ENCODE data around the gene BAZ1B. TPM values are rescaled to one million over a fixed set of nuclear protein-coding genes. Genes with fewer than 3 reads are reported as not detected.

BAZ1B gene
- total RNA-seq, 1 experiment from 2014 or later, result 107 TPM

DNA sequence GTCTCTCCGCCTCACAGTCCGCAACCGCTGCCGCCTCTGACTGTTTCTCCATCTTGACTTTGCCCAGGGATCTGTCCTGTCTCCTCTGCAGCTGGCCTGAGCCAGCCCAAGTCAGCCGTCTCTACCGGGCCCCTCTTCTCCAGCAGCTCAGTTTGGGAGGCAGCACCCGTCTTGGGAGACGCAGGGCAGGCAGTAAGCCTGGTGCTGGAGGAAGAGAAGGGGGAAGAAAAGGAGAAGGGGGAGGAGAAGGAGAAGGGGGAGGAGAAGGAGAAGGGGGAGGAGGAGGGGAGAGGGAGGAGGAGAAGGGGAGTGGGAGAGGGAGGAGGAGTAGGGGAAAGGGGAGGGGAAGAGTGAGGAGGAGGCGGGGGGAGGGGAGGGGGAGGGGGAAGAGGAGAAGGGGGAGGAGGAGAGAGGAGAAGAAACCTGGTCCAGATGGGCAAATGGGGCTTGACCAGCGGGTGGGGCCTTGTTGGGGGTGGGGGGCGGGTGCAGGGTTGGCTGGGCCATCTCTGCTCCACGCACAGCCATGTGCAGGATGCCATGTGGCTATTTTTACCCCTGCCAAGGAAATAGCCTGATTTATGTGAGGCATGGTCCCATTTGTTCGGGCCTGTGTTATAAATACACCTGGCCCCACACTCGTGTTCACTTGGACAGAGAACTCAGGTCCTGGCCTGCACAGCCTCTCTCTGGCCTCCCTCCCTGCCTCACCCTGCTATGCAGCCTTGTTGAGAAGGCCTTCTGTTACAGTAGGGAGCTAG lies 124.4 kb downstream of the BAZ1B start:
- ATAC-seq (no peak), DNase-seq (ENCODE audit: low read depth, low spot score) (no peak)
- no peaks in the 10 kb centered on the region for H3K36me3 ChIP-seq (ENCODE audit: control insufficient read depth, insufficient read depth, low read length)
- no peak for TF ChIP-seq TCF7L2 (IDR thresholded peaks at IDR 0.05; ENCODE audit: low read depth, low read length)
- no peak for TF ChIP-seq POLR2AphosphoS5 (IDR thresholded peaks at IDR 0.05; ENCODE audit: low read depth, low read length)
- TF ChIP-seq, protein P1, sequence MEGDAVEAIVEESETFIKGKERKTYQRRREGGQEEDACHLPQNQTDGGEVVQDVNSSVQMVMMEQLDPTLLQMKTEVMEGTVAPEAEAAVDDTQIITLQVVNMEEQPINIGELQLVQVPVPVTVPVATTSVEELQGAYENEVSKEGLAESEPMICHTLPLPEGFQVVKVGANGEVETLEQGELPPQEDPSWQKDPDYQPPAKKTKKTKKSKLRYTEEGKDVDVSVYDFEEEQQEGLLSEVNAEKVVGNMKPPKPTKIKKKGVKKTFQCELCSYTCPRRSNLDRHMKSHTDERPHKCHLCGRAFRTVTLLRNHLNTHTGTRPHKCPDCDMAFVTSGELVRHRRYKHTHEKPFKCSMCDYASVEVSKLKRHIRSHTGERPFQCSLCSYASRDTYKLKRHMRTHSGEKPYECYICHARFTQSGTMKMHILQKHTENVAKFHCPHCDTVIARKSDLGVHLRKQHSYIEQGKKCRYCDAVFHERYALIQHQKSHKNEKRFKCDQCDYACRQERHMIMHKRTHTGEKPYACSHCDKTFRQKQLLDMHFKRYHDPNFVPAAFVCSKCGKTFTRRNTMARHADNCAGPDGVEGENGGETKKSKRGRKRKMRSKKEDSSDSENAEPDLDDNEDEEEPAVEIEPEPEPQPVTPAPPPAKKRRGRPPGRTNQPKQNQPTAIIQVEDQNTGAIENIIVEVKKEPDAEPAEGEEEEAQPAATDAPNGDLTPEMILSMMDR (IDR thresholded peaks at IDR 0.05), result no peak
- no peak for TF ChIP-seq SIN3A (IDR thresholded peaks at IDR 0.05; ENCODE audit: borderline replicate concordance, insufficient read depth, low read depth, low read length)
- TF ChIP-seq, protein P2, sequence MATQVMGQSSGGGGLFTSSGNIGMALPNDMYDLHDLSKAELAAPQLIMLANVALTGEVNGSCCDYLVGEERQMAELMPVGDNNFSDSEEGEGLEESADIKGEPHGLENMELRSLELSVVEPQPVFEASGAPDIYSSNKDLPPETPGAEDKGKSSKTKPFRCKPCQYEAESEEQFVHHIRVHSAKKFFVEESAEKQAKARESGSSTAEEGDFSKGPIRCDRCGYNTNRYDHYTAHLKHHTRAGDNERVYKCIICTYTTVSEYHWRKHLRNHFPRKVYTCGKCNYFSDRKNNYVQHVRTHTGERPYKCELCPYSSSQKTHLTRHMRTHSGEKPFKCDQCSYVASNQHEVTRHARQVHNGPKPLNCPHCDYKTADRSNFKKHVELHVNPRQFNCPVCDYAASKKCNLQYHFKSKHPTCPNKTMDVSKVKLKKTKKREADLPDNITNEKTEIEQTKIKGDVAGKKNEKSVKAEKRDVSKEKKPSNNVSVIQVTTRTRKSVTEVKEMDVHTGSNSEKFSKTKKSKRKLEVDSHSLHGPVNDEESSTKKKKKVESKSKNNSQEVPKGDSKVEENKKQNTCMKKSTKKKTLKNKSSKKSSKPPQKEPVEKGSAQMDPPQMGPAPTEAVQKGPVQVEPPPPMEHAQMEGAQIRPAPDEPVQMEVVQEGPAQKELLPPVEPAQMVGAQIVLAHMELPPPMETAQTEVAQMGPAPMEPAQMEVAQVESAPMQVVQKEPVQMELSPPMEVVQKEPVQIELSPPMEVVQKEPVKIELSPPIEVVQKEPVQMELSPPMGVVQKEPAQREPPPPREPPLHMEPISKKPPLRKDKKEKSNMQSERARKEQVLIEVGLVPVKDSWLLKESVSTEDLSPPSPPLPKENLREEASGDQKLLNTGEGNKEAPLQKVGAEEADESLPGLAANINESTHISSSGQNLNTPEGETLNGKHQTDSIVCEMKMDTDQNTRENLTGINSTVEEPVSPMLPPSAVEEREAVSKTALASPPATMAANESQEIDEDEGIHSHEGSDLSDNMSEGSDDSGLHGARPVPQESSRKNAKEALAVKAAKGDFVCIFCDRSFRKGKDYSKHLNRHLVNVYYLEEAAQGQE (IDR thresholded peaks at IDR 0.05; ENCODE audit: insufficient read depth in 1 of 2, low read depth in 2 of 2, low read length in 1 of 2), result no peak
- no peak overlapping the region for H3K27ac ChIP-seq (ENCODE audit: low read length)
- H3K27me3 ChIP-seq (ENCODE audit: control insufficient read depth, insufficient read depth, low read length), result no peaks in the 10 kb centered on the region
- BruUV-seq (replicated peaks), result no TSS peak
- H3K4me1 ChIP-seq (ENCODE audit: control insufficient read depth, insufficient read depth, low read length), result no peaks in the 10 kb centered on the region
- intact Hi-C loops (cut with micrococcal nuclease; ENCODE audit: unreplicated experiment) (no loop called here), in situ Hi-C loops (cut with HindIII; ENCODE audit: low pct_unique_long_range_greater_than_20kb, low sequenced_read_pairs) (no loop called here)
- POLR2A ChIA-PET, result no interaction called here
- no peak overlapping the region for H3K4me3 ChIP-seq (ENCODE audit: low read depth in 2 of 2, low read length in 2 of 2)
- no peaks in the 10 kb centered on the region for H3K9me3 ChIP-seq (ENCODE audit: control insufficient read depth, insufficient read depth, low read depth, low read length)
- CTCF ChIA-PET, result no interaction called here

DNA sequence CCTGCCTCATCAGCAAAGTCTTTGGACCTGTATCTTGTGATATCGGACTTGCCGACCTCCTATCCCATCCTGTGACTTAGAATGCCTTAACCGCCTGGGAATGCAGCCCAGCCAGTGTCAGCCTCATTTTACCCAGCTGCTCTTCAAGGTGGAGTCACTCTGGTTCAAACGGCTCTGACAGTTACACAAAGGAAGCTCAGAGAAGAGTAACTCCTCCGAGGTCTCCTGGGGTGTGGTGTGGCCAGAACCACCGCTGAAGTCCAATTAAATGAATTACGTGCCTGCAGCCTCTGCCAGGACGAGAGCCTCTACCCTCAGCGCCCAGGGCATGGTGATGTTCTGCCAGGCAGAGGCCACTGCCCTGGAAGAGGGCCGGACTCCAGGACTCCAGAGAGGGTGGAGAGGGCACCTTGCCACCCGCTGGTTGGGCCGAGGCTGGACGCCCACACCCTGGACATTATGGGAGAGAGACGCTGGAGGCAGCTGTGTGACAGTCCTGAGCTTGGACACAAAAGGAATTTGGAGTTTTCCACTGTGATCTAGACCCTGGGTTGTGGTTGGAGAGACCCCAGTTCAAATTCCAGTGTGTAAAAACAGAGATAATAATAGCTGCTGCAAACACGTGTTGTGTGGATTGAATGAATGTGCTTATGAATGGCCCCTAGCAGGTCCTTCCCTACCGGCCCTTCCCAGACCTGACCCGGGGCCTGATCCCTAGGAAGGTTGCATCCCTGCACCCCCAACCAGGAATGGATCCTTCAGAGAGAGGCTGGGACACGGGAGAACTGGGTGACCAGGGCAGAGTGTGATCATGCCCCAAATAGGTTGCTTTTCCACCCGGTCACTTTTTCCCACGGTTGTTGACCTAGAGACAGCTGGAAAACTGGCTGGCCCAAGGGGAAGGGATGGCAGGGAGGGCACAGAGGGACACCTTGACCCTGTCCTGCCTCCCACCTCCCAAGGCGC lies 126.3 kb downstream of the BAZ1B start:
- no peak for TF ChIP-seq TCF7L2 (IDR thresholded peaks at IDR 0.05; ENCODE audit: low read depth, low read length)
- TF ChIP-seq, protein P1 (IDR thresholded peaks at IDR 0.05), result no peak
- no peak for TF ChIP-seq SIN3A (IDR thresholded peaks at IDR 0.05; ENCODE audit: borderline replicate concordance, insufficient read depth, low read depth, low read length)
- TF ChIP-seq, protein P2 (IDR thresholded peaks at IDR 0.05; ENCODE audit: insufficient read depth in 1 of 2, low read depth in 2 of 2, low read length in 1 of 2), result no peak
- TF ChIP-seq POLR2AphosphoS5 (IDR thresholded peaks at IDR 0.05; ENCODE audit: low read depth, low read length), result no peak
- H3K9me3 ChIP-seq (ENCODE audit: control insufficient read depth, insufficient read depth, low read depth, low read length), result no peaks in the 10 kb centered on the region
- no peaks in the 10 kb centered on the region for H3K27me3 ChIP-seq (ENCODE audit: control insufficient read depth, insufficient read depth, low read length)
- H3K36me3 ChIP-seq (ENCODE audit: control insufficient read depth, insufficient read depth, low read length), result no peaks in the 10 kb centered on the region
- ChIA-PET CTCF (no interaction called here), POLR2A (no interaction called here)
- no peaks in the 10 kb centered on the region for H3K4me1 ChIP-seq (ENCODE audit: control insufficient read depth, insufficient read depth, low read length)
- H3K4me3 ChIP-seq (ENCODE audit: low read depth in 2 of 2, low read length in 2 of 2), result no peak overlapping the region
- in situ Hi-C loops (cut with HindIII; ENCODE audit: low pct_unique_long_range_greater_than_20kb, low sequenced_read_pairs) (no loop called here), intact Hi-C loops (cut with micrococcal nuclease; ENCODE audit: unreplicated experiment) (no loop called here)
- no peak for ATAC-seq
- BruUV-seq (replicated peaks), result no TSS peak
- H3K27ac ChIP-seq (ENCODE audit: low read length), result no peak overlapping the region
- no peak for DNase-seq (ENCODE audit: low read depth, low spot score)
